Measurements from ENCODE around the gene ODAD2. TPM values are rescaled to one million over a fixed set of nuclear protein-coding genes. Genes with fewer than 3 reads are reported as not detected.

ODAD2 gene
- total and polyA plus RNA-seq, 2 experiments from 2014 or later = 0.40 to 0.76 TPM

- Histone ChIP-seq H3K79me2 (no peaks in the 10 kb centered on the region), H3K9me3 (ENCODE audit: low read depth) (no peaks in the 10 kb centered on the region), H3K27me3 (peaks cover 4% of the 10 kb centered on the region), H3K9me2 (replicated peaks; ENCODE audit: insufficient read depth) (no peaks in the 10 kb centered on the region), H3K4me3 (no peak overlapping the region), H4K20me1 (ENCODE audit: insufficient read depth, poor library complexity, severe bottlenecking) (no peaks in the 10 kb centered on the region), H3K27ac (no peak overlapping the region), H3K4me2 (no peak overlapping the region), H3K4me1 (ENCODE audit: insufficient read depth) (no peaks in the 10 kb centered on the region), H2AFZ (no peak overlapping the region), H3K36me3 (replicated peaks; ENCODE audit: insufficient read depth, low read depth) (no peaks in the 10 kb centered on the region)
- 75% methylated on average over 3 of the region's 3 CpGs for WGBS (ENCODE audit: low lambda C conversion rate, missing lambda C conversion rate)
- TF ChIP-seq EZH2phosphoT487 (IDR thresholded peaks at IDR 0.05; ENCODE audit: low read depth, severe bottlenecking, unreplicated experiment) (no peak), EZH2 (IDR thresholded peaks at IDR 0.05; ENCODE audit: borderline replicate concordance) (no peak), CTCF (IDR thresholded peaks at IDR 0.05; ENCODE audit: poor library complexity) (no peak)
- no peak for DNase-seq (ENCODE audit: low spot score)
Measured at GRCh38 chr10:28036587-28036986, 37.7 kb upstream of the ODAD2 start.

GRCh38 chr10:28020993-28021982, 22.4 kb upstream of the ODAD2 start:
- Histone ChIP-seq H3K79me2 (no peaks in the 10 kb centered on the region), H3K4me3 (no peak overlapping the region), H4K20me1 (ENCODE audit: insufficient read depth, poor library complexity, severe bottlenecking) (no peaks in the 10 kb centered on the region), H3K9me3 (ENCODE audit: low read depth) (no peaks in the 10 kb centered on the region), H3K9me2 (replicated peaks; ENCODE audit: insufficient read depth) (no peaks in the 10 kb centered on the region), H3K4me2 (no peak overlapping the region), H2AFZ (no peak overlapping the region), H3K4me1 (ENCODE audit: insufficient read depth) (no peaks in the 10 kb centered on the region), H3K27me3 (no peaks in the 10 kb centered on the region), H3K27ac (no peak overlapping the region), H3K36me3 (replicated peaks; ENCODE audit: insufficient read depth, low read depth) (no peaks in the 10 kb centered on the region)
- 80% methylated on average over 5 of the region's 5 CpGs for WGBS (ENCODE audit: low lambda C conversion rate, missing lambda C conversion rate)
- DNase-seq (ENCODE audit: low spot score) = no peak
- TF ChIP-seq EZH2phosphoT487 (IDR thresholded peaks at IDR 0.05; ENCODE audit: low read depth, severe bottlenecking, unreplicated experiment) (no peak), CTCF (IDR thresholded peaks at IDR 0.05; ENCODE audit: poor library complexity) (no peak), EZH2 (IDR thresholded peaks at IDR 0.05; ENCODE audit: borderline replicate concordance) (no peak)

GRCh38 chr10:28020080-28020860, 21.4 kb upstream of the ODAD2 start:
- no peak for DNase-seq (ENCODE audit: low spot score)
- Histone ChIP-seq H3K4me3 (no peak overlapping the region), H3K4me2 (no peak overlapping the region), H3K27ac (peak overlapping the region; percentile 15), H3K36me3 (replicated peaks; ENCODE audit: insufficient read depth, low read depth) (no peaks in the 10 kb centered on the region), H4K20me1 (ENCODE audit: insufficient read depth, poor library complexity, severe bottlenecking) (no peaks in the 10 kb centered on the region), H3K27me3 (no peaks in the 10 kb centered on the region), H3K9me2 (replicated peaks; ENCODE audit: insufficient read depth) (no peaks in the 10 kb centered on the region), H3K9me3 (ENCODE audit: low read depth) (no peaks in the 10 kb centered on the region), H3K4me1 (ENCODE audit: insufficient read depth) (no peaks in the 10 kb centered on the region), H3K79me2 (no peaks in the 10 kb centered on the region), H2AFZ (no peak overlapping the region)
- no peak for TF ChIP-seq CTCF (IDR thresholded peaks at IDR 0.05; ENCODE audit: poor library complexity)
- no peak for TF ChIP-seq EZH2phosphoT487 (IDR thresholded peaks at IDR 0.05; ENCODE audit: low read depth, severe bottlenecking, unreplicated experiment)
- no peak for TF ChIP-seq EZH2 (IDR thresholded peaks at IDR 0.05; ENCODE audit: borderline replicate concordance)
- WGBS (ENCODE audit: low lambda C conversion rate, missing lambda C conversion rate) = 75% methylated on average over 12 of the region's 12 CpGs

Measured in hepatocyte (in vitro differentiated cells).